ELR (cell line): Measurements from ENCODE around the gene ARF1.

Experiments used
- DNase-seq: peaks from one replicate; pipeline ENCODE4 v3.0.0-alpha.2; 2015; ENCODE audit warnings: low read depth

Gene ARF1

DNA sequence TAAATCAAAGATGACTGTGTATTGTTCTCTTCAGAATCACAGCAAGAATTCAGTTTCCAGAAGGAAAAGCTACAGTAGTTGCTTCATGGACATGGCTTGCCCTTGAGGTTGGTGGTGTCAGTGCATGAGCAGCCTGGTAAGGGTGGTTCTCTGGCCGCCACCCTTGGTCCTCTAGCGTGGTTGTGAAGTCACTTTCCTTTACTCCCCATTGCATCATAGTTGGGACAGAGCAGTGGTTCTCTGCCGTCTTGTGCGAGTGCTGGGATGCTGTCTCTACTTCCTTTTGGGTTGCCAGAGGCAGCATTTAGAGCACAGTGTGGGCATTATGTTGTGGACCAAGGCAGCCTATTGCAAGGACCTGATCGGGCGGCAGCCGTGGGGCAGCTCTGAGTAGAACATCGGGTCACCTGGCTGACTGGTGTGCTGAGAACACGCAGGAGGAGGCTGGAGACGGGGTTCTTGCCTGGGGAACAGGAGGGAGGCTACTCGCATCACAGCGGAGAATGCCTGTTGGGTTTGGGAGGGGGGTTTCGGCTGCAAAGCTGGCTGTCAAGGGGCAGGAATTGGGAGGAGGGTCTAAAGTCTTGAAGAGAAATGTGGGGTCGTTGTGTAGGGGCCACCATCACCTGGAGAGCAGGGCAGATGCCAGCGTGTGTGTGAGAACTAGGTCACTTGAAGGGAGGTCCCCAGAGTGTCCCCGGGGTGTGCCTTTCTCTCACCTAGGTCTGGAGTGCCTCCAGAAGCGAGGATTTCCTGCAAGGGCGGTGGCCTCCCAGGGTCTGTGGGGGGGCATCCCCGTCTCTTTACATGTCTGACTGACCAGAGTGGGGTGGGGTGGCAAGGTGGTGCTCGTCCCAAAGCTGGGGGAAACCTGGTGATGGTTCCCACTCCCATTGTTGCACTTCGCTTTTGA, 6.3 kb downstream of the ARF1 start:
- DNase-seq = no peak

DNA sequence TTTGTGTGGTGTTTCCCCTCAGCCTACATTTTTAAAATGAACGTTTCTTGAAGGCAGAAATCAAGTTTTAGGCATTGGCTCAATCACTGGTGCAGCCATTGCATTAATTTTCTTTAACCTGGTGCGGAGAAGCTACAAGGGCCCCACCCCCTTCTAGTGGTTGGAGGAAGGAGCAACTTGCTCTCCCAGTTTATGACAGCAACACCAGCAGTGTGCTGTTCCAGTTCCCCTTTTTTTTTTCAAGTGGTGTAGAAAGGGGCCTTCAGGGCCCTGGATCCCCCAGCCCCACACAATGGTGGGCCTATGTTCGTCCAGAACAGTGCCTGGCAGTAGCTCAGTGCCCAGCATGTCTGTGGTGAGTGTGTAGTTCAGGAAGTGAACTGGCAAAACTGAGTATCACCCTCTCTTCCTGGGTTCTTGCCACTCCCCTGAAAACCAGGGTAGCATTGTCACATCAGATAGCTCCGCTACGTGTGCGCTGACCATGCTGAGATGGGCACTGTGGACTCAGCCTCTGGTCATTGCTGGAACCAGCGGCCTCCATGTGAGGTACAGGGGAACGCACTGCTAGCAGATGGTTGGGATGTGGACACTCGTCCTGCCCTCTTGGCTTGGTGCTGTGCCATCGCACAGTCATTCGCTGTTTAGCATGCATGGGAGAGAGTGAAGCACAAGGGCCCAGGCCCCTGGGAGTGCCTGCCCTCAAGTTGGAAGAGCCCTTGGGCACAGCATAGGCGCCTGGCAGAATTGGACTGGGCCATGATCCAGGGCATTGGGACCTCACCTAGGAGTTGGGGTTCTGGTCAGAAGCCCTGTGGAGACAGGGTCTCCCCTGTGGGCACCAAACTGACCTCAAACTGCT, 7.2 kb downstream of the ARF1 start:
- DNase-seq = no peak

DNA sequence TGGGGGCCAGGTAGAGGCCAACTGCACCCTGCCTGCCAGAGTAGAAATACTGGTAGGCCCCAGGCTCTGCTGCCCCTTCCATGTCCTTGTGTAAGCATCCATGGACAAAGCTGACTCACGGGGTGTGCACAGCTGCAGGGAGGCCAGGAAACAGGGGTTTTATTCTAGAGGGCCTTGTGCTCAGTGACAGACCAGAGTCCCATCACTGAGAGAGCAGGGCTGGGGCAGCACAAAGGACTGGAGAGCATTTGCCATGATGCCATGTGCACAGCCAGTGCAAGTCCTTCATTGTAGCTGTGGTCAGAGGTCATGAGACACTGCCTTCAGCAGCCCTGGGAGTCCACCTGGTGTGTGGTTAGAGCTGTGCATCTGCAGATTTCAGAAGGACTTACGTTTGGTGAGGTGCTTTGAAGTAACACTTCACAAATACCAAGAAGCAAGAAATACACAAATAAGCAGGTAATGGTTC, 8.1 kb downstream of the ARF1 start:
- peak; percentile 43 for DNase-seq

DNA sequence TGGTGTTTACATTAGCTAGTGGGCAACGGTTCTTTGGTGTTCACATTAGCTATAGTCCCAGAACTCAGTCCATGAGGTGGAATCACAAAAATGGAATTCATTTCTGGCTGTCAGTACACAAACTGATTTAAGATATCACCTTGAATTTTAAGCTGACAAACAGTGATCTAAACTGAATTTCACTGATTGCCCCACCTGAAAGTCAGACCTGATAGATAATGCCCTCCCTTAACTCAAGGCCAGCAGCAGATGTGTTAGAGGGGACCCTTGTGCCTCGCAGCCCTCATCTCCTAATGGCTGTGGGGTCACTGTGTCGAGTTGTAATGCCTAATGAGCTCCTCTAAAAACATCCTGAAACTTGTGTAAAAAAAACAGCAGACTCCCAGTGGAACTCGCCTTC, 8.6 kb downstream of the ARF1 start:
- no peak for DNase-seq

DNA sequence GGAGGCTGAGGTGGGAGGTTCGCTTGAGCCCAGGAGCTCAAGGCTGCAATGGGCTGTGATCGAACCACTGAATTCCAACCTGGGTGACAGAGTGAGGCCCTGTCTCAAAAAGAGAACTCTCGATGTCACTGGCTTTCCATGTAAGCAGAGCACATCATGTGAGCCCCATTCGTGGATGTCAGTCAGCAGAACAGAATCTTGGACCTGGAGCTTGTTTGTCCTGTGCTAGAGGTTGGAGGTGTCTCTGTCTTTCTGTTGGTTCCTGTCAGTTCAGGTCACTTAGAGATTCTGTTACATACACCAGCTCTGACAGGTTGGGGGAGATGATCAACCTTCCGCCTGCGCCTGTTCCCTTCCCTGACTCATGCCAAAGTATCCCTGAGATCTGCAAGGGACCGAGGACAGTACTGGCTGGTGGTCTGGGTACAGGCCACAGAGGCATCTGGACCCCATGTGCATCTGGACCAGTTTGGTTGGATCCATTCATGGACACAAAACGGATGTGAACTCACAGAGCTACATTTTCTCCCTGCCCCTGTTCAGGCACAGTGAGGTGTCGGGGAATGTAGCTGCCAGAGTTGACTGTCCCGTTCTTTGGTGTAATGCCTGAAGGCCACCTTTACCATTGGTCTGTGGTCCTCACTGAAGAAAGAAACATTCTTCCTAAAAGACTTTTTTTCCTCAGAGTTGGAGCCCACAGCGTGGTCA, 10.0 kb downstream of the ARF1 start:
- DNase-seq = no peak

DNA sequence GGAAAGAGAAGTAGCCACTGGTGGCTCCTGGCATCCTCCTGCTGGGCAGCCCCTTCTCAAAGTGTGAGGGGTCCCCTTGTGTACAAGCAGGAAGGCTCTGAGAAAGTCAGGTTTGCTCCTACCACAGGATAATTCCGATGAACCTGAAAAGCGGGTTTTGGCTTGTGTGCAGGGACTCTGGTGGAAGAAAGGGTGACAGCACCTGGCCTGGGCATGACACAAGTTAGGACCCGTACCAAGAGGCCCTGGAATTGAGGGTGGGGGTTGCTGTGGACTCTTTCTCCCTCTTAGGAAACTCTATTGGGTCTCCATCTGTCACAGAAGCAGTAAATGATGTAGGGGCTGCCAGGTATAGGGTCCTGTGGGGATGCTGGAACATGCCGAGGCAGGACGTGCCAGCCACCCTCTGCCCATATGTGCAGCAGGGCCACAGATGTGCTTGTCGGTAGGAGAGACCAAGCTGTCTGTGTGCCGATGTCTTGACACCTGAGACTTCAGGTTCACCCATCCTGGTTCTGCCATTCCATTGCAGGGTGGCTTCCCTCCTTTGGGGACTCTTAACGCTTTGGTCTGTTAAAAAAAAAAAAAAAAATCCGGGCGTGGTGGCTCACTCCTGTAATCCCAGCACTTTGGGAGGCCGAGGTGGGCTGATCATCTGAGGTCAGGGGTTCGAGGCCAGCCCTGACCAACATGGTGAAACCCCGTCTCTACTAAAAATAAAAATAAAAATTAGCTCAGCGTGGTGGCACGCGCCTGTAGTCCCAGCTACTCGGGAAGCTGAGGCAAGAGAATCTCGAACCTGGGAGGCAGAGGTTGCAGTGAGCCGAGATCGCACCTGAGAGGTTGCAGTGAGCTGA, 10.8 kb downstream of the ARF1 start:
- DNase-seq = no peak

DNA sequence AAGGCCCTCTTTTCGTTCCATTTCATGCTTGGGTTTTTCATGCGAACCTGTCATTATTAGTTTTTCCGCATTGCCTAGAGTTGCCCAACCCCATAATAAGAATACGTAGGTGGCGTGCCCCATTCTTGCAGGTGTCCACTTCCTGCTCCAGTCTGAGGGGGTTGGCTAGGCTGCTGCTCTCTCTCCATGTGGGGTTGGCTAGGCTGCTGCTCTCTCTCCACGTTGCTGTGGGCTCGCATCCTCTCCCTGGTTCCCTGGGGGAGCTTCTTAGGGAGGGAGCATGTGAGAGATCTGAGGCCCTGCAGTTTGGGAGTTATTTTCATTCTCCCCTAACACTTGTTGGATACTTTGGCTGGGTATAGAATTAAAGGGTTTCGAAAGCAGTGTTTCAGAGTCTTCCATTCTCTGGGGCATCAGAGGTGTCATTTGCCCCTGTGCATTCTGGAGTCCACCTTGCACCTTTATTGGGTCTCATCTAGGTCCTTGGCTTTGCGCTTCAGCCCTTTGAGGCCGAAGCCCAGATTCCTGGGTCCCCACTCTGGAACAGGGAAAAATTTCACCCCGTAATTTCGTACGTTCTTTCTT, 12.0 kb downstream of the ARF1 start:
- no peak for DNase-seq

DNA sequence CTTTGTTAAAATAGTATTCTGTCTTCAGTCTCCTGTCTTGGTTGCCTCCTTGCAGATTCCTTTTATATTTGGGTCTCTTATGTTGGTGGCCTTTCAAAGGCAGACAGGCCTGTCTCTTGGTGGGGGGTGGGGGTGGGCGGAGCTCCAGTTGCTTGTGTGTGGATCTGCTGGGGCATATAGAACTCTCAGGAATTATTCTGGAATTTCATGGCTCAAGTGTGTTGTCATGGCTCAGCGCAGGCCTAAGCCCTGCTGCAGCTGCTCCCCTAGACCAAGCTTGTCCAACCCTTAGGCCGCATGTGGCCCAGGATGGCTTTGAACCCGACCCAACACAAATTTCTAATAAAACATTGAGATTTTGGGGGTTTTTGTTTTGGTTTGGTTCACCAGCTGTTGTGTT, 12.7 kb downstream of the ARF1 start:
- DNase-seq = no peak

DNA sequence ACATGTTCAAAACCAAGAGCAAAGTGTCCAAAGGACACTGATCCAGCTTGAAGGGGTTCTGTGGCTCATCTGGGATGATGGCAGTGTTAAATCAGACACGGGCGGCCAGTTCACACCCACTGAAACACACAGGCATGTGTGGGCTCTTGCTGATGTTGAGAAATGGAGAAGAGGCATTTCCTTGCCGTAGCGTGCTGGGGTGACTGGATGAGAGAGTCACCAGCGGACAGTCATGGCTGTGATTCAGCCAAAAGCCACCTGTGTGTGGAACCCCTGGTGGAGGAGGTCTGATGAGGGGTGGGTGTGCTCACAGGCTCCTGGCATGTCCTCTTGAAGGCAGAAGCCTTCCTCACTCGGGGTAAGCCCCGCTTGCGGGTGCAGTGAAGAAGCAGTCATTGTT, 13.4 kb downstream of the ARF1 start:
- peak; percentile 51 for DNase-seq

DNA sequence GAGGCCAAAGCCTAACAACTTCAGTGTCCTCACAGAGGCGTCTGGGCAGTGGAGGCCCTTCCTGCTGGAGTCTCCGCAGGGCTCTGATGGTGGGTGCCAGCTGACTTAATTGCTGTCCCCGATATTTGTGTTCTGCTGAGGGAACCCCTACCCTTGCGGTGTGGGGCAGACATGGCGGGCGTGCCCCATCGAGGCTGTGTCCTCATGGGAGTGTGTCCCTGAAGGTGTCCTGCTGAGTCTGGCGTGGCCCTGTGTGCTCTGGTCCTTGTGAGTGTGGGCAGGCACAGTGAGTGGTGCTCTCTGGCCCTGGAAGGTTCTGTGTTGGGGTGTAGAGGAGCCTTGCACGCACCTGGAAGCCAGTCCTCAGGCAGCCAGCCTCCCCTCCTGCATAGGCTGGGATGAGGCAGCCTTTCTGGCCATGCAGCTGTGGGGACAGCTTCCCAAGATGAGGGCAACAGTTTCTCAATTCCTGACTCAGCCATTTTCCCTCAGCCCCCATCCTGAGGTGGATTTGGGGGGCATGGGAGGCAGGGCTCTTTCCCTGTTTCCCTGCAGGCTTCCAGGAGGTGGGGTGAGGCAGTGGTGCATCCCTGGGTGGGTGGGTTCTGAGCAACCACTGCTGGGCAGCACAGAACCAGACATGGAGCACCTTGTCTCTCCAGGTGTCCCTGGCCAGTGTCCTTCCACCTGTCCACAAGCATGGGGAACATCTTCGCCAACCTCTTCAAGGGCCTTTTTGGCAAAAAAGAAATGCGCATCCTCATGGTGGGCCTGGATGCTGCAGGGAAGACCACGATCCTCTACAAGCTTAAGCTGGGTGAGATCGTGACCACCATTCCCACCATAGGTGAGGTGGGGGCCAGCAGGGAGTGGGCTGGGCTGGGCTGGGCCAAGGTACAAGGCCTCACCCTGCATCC, 14.2 kb downstream of the ARF1 start:
- DNase-seq = no peak

DNA sequence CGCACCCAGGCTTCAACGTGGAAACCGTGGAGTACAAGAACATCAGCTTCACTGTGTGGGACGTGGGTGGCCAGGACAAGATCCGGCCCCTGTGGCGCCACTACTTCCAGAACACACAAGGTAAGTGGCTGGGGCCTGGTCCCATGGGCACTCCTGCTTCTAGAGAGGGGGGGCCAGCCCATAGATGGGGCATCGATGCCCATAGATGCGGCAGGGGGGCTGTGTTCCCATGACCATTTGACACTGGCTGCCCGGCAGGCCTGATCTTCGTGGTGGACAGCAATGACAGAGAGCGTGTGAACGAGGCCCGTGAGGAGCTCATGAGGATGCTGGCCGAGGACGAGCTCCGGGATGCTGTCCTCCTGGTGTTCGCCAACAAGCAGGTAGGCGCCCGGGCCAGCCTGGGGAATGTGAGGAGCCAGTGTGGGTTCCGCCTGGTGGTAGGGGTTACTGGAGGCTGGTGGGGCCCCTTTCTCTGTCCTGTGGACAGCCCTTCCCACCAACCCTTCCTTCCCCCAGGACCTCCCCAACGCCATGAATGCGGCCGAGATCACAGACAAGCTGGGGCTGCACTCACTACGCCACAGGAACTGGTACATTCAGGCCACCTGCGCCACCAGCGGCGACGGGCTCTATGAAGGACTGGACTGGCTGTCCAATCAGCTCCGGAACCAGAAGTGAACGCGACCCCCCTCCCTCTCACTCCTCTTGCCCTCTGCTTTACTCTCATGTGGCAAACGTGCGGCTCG, 15.0 kb downstream of the ARF1 start:
- DNase-seq = no peak

DNA sequence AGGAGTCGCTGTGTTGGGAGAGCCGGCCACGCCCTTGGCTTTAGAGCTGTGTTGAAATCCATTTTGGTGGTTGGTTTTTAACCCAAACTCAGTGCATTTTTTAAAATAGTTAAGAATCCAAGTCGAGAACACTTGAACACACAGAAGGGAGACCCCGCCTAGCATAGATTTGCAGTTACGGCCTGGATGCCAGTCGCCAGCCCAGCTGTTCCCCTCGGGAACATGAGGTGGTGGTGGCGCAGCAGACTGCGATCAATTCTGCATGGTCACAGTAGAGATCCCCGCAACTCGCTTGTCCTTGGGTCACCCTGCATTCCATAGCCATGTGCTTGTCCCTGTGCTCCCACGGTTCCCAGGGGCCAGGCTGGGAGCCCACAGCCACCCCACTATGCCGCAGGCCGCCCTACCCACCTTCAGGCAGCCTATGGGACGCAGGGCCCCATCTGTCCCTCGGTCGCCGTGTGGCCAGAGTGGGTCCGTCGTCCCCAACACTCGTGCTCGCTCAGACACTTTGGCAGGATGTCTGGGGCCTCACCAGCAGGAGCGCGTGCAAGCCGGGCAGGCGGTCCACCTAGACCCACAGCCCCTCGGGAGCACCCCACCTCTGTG, 15.9 kb downstream of the ARF1 start:
- no peak for DNase-seq

DNA sequence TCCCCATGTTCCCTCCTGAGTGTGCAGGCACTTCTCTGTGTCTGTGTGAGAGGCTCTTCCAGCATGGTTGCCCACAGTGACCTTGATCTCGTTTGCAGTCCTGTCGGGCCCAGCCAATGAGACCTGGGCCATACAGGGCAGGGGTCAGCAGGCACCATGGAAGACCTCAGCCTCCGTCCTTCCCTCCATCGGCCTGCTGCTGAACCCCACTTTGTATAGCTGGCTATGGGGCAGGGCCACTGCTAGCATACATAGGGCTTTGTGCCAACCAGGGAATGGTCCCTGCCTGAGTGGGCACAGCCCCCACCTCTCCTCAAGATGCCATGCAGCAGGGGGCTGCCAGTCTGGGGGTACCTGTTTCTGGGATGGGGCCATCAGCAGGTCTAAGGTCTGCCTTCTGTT, 16.8 kb downstream of the ARF1 start:
- DNase-seq = no peak

DNA sequence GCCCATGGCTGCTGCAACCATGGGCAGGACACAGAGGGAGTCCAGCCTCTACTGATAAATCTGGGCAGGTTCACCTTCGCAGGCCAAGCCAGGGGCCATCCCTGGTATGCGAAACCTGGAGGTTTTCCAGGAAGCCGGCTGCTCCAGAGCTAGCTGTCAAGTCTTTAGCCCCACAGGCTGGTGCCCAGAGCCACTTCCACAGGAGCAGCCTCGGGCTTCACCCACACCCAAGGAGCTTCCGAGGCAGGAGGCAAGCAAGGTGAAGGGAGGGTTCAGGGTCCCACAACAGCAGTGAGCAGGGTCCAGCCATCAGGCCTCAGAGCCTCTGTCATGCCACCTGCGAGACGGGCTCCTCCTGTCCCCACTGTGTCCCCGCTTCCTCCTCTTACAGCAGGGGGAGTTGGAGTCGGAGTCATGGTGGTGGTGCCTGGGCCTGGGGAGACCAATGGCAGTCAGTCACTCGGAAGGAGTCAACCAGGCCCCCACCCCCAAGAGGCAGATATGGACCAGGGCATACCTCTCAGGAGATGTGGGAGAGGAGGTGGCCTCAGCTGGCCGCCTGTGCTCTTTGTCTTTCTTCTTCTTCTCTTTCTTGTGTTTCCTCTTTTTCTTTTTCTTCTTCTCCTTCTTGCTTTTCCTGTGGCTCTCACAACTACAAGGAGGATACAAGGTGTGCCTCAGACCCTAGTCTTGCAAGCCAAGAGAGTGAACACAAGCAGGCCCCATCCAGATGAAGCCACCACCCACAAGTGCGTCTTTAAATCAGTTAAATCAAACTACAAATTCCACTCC, 18.5 kb downstream of the ARF1 start:
- no peak for DNase-seq

DNA sequence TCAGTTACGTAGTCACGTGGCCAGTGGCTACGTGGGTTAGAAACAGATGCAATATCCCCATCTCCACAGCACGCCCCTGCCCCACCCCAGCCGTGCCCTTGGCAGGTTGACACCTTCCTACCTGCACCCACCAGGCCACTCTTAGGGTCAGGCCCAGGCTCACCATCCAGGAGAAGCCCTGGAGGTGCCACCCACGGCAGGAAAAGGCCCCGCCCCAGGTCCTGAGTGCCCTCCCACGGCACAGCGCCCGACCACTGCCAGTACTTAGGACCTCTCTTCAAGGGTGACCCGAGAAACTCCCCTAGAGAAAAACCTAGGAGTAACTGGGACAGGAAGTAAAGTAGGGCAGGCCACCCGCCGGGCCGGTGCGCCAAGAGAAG, 19.1 kb downstream of the ARF1 start:
- DNase-seq = no peak

DNA sequence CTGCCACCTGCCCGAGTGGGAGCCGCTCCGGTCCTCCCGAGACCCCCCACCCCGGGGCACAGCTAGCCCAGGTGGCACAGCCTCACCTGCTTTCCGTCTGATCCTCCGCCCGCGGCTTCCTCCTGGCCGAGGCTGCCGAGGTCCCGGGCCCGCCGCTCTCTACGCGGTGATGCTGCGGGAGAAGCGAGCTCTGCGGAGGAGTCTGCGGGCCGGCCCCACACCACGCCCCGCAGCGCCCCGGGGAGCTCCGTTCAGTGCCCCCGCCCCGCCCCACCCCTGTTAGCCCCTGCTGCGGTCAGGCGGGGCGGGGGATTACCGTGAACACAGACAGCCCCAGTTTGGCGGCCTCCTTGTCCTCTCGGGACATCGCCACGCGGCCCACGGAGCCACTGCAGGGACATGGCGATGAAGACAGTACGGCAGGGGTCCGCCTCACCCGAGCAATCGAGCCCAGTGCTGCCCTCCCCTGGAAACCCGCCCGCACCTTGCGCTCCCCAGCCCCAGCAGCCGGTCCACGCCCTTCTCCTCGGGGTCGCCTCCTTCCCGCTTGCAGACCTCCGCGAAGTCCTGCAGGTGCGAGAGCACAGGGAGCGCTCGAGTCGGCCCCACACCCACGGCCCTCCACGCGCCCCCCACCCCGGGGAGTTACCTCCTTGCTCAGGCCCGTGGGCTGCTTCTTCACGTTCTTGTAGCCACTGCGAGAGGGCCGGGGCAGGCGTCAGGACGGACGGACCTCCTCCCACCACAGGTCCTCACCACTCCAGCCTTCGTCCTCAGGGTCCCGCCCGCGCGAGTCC, 19.7 kb downstream of the ARF1 start:
- DNase-seq = peak; percentile 70
